HG03025 (cell line): Measurements from ENCODE around the gene CACNA2D3.

Source experiments
- ATAC-seq: cut with Tn5 transposase; IDR thresholded peaks from one replicate; pipeline ENCODE4 v1.9.1; 2021; ENCODE audit warnings: mild to moderate bottlenecking, moderate library complexity; ENCODE audit not compliant: unreplicated experiment, low FRiP score

Gene CACNA2D3

DNA sequence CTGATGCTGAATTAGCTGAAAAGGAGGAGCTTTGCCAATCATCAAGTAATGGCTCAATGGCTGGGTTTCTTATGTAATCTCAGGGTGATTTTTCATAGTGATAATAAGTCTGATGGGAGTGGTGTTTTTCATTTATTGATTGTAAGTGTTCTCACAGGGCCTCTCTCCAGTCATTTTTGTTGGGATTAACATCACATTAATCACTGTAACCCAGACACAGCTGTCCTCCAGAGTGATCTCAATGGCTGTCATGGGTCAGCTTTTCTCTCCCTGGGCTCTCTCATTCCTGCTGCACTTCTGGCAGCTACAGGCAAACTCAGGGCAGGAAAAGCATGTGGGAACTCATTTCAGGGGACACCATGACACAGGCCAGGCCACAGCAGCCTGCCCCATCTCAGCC lies 642.6 kb downstream of the CACNA2D3 start:
- ATAC-seq: no peak

DNA sequence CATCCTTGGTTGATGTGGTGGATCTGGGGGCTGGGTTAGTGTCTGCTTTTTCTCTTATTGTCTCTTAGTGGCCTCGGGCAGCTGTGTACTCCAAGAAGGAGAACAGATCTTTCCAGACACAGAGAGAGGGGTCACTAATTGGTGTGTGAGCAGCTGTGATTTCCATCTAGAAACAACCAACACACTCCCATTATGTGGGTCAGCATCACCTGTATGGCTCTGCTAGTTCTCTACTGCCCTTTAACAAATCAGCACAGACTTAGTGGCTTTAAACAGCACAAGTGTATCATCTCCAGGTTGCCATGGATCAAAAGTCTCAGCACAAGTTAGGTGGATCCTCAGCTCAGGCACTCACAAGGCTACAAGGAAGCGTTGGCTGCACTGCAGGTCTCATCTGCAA lies 648.7 kb downstream of the CACNA2D3 start:
- ATAC-seq: no peak

GRCh38 chr3:54772051-54772450 lies 649.7 kb downstream of the CACNA2D3 start:
- no peak for ATAC-seq

- ATAC-seq: no peak
These were observed 650.4 kb downstream of the CACNA2D3 start for GRCh38 chr3:54772746-54773145.

- ATAC-seq: no peak
These were observed 650.9 kb downstream of the CACNA2D3 start for GRCh38 chr3:54773271-54773670.

- no peak for ATAC-seq
These were observed 654.2 kb downstream of the CACNA2D3 start for GRCh38 chr3:54776601-54777000.

DNA sequence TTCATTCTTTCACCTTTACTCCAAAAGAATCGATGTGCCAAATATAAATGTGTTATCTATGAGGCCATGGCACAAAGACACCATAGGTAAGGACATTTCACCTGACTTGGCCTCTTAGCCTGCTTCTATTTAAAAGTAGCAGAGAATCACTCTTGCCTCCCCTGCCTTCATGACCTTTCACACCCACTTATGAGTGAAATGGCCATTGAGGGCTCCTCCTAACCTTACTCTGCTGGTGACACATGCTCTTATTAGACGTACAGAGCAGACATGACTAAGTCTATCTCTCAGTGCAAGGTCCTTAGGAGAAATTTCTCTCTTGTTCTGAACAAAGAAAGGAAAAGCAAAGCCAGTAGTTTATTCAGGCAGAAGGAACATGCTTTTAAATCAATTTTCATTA lies 654.8 kb downstream of the CACNA2D3 start:
- ATAC-seq: no peak

DNA sequence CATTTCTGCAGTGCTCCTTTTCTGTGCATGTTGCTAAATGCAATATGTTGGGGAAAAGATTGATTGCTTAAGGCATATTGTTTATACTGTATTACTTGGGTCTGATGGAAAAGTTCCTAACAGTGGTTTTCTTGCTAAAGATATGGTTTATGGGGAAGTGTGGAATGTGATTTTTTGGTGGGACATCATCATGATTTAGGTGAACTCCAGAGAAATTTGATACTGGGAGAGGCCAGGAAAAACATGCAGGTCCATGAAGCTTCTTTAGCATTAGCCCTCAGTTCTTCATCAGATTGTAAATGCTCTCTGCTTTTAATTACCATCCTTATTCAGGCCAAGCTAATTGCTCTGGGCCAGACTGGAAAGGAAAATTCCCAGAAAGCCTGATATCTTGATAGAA lies 658.0 kb downstream of the CACNA2D3 start:
- no peak for ATAC-seq

DNA sequence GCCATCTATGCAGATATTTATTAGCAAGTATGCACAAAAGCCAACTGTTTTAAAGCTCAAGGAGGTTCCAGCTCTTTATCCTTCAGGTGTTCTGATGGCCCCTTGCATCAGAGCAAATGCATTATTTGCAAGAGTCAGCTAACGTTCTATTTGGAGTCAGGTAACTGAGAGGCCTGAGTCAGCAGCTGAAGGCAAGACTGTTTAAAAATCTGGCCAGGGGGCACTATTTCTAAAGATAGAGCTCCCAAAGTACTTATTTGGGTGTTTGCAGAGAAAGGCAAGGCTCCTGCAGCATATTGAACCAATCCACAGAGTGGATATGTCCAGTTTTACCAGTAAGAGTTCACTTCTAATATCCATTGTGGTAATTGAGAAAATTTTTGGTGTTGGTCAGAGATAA lies 659.4 kb downstream of the CACNA2D3 start:
- no peak for ATAC-seq

DNA sequence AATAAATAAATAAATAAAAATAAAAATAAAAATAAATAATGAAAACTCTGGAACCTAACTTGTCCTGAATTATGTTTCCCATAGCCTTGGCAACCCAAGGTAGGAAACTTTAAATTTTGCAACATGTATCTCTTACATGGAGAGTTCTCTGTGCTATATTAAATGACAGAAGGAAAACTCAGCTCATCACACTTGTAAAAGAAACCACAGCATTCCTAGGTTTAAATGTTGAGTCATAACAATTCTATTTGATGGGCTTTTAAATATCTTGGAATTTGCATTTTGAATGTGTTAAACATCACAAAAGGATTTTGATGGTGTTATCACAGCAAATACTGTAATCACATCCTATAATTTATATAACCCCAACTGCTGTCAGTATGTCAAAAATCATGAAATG lies 661.3 kb downstream of the CACNA2D3 start:
- no peak for ATAC-seq

GRCh38 chr3:54784021-54784420 lies 661.7 kb downstream of the CACNA2D3 start:
- ATAC-seq: no peak

GRCh38 chr3:54785976-54786375 lies 663.6 kb downstream of the CACNA2D3 start:
- ATAC-seq: no peak

- no peak for ATAC-seq
These were observed 667.7 kb downstream of the CACNA2D3 start for GRCh38 chr3:54790051-54790450.

DNA sequence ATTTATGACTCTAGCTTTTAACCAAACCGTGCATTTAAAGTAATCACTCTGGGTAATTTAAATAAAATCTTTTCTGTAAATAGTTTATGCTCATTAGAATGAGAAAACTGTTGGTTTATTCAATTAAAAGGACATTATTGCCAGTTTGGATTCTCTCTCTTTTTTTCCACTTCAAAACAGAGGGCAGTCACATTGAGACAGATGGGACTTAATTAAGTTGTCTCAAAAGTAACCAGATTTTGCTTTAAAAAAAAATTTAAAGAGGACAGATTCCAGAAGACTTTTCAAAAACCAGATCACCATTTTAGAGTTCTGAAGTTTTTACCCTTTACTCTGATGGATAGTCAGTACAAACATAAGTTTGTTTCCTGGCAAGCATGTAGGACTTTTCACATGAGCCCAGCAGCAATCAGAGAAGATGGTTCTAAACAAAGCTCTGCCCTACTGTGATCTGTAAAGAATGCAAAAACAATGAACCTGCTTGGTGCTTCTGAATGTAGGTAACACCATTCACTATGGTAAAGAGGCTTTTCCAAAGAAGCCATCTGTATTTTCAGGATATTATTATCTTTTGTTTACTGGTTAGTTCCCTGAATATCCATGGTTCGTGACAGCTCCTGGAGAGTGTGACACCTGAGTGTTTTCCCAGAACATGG lies 669.3 kb downstream of the CACNA2D3 start:
- no peak for ATAC-seq

- ATAC-seq: no peak
These were observed 670.2 kb downstream of the CACNA2D3 start for GRCh38 chr3:54792584-54792983.

DNA sequence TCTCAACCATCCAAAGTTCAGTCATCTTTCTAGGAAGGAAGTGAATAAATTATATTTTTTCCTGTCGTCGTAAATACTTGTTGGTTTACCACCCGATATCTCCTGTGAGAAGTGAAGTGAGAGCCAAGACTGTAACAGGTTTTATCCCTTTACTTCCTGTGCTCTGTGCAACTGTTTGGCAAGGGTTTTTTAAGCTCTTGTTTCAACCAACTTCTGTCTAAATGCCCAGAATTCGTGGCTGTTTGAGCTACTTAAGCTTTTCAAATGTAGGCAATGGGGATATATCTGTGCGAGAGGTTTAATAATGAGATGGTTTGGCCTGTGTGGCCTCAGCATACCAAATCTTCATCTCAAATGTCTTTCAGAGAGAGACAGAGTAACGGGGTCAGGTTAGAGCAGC lies 670.8 kb downstream of the CACNA2D3 start:
- ATAC-seq: no peak

- ATAC-seq: no peak
These were observed 674.8 kb downstream of the CACNA2D3 start for GRCh38 chr3:54797111-54797510.

- no peak for ATAC-seq
These were observed 678.1 kb downstream of the CACNA2D3 start for GRCh38 chr3:54800478-54800877.

- ATAC-seq: no peak
These were observed 679.6 kb downstream of the CACNA2D3 start for GRCh38 chr3:54801977-54802376.

DNA sequence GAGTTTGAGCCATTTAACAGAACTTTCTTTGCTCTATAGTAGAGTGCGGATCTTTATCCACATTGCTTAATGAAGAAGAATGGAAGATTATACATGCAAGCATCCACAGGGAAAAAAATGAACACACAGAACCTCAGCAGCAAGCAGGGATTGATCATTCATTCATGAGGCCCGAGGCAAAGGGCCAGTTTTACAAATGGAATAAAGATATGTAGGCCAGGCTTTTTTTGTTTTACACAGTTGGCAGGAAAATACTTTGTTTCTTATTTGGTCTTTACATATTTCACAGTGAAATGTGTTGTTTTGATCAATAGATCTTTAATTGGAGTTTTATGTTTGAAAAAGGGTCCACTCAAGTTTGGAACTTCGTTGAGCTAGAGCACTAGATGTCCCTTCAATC lies 688.0 kb downstream of the CACNA2D3 start:
- no peak for ATAC-seq

- ATAC-seq: no peak
These were observed 691.9 kb downstream of the CACNA2D3 start for GRCh38 chr3:54814224-54814623.

- no peak for ATAC-seq
These were observed 695.3 kb downstream of the CACNA2D3 start for GRCh38 chr3:54817628-54818027.

- no peak for ATAC-seq
These were observed 696.1 kb downstream of the CACNA2D3 start for GRCh38 chr3:54818486-54818885.
